ENCODE measurements around the gene RARRES2. TPM values are rescaled to one million over a fixed set of nuclear protein-coding genes. Genes with fewer than 3 reads are reported as not detected.

Gene RARRES2
- total RNA-seq, 2 donors from 2014 or later = not detected

DNA sequence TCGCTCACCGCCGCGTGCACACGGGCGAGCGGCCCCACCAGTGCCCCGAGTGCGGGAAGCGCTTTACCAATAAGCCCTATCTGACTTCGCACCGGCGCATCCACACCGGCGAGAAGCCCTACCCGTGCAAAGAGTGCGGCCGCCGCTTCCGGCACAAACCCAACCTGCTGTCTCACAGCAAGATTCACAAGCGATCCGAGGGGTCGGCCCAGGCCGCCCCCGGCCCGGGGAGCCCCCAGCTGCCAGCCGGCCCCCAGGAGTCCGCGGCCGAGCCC, 30.5 kb upstream of the RARRES2 start:
- ATAC-seq (no peak), DNase-seq (ENCODE audit: low spot score) (no peak)
- Mint-ChIP-seq H3K27ac (no peak overlapping the region), H3K4me1 (ENCODE audit: low read depth in 2 of 2) (peaks cover 14 to 29% of the 10 kb centered on the region in 2 donors), H3K4me3 (no peak overlapping the region), H3K27me3 (no peaks in the 10 kb centered on the region), H3K9me3 (no peaks in the 10 kb centered on the region), H3K36me3 (no peaks in the 10 kb centered on the region)

DNA sequence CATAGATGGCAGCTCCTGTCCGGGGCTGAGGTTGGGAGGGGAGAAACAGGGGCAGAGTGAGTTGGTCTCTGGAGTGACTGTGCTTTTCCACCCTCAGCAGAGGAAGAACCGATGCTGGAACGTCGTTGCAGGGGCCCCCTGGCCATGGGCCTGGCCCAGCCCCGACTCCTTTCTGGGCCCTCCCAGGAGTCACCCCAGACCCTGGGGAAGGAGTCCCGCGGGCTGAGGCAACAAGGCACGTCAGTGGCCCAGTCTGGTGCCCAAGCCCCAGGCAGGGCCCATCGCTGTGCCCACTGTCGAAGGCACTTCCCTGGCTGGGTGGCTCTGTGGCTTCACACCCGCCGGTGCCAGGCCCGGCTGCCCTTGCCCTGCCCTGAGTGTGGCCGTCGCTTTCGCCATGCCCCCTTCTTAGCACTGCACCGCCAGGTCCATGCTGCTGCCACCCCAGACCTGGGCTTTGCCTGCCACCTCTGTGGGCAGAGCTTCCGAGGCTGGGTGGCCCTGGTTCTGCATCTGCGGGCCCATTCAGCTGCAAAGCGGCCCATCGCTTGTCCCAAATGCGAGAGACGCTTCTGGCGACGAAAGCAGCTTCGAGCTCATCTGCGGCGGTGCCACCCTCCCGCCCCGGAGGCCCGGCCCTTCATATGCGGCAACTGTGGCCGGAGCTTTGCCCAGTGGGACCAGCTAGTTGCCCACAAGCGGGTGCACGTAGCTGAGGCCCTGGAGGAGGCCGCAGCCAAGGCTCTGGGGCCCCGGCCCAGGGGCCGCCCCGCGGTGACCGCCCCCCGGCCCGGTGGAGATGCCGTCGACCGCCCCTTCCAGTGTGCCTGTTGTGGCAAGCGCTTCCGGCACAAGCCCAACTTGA, 29.9 kb upstream of the RARRES2 start:
- Mint-ChIP-seq H3K9me3 (no peaks in the 10 kb centered on the region), H3K36me3 (no peaks in the 10 kb centered on the region), H3K27me3 (no peaks in the 10 kb centered on the region), H3K27ac (no peak overlapping the region), H3K4me1 (ENCODE audit: low read depth in 2 of 2) (peaks cover 14 to 26% of the 10 kb centered on the region in 2 donors), H3K4me3 (no peak overlapping the region)
- DNase-seq (ENCODE audit: low spot score) = peak; percentile 5
- no peak for ATAC-seq

DNA sequence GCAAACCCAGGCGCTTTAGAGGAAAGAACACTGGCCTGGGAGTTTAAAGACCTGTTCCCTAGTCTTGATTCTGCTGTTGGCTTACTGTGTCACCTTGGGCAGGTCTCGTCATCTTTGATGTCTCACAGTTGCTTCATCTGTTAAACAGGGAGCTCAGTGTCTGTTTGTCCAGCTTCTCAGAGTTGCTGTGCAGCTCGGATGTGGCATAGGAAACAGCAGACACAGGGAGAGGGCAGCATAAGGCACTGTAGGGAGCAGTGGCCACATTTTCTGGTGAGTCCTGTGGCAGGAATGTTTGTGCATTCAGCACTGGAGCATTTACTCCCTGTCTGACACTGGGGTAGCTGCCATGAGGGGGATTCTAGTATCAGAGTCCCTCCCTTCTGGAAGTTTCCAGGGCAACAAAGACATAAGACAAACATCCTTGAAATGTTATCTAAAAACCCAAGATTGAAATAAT, 29.2 kb upstream of the RARRES2 start:
- Mint-ChIP-seq H3K4me1 (ENCODE audit: low read depth in 2 of 2) (peaks cover 9 to 21% of the 10 kb centered on the region in 2 donors), H3K27me3 (no peaks in the 10 kb centered on the region), H3K27ac (no peak overlapping the region), H3K36me3 (no peaks in the 10 kb centered on the region), H3K9me3 (no peaks in the 10 kb centered on the region), H3K4me3 (peak overlapping the region; percentile 38)
- no peak for DNase-seq (ENCODE audit: low spot score)
- ATAC-seq = no peak

- no peaks in the 10 kb centered on the region for H3K27me3 Mint-ChIP-seq
- peak overlapping the region; percentile 89 to 90 for H3K27ac Mint-ChIP-seq
- peak overlapping the region; percentile 93 for H3K4me3 Mint-ChIP-seq
- ATAC-seq (no peak), DNase-seq (ENCODE audit: low spot score) (no peak)
- H3K36me3 Mint-ChIP-seq = no peaks in the 10 kb centered on the region
- peaks cover 9 to 21% of the 10 kb centered on the region in 2 donors for H3K4me1 Mint-ChIP-seq (ENCODE audit: low read depth in 2 of 2)
- no peaks in the 10 kb centered on the region for H3K9me3 Mint-ChIP-seq
Observed at GRCh38 chr7:150369748-150370501, 28.5 kb upstream of the RARRES2 start.

DNA sequence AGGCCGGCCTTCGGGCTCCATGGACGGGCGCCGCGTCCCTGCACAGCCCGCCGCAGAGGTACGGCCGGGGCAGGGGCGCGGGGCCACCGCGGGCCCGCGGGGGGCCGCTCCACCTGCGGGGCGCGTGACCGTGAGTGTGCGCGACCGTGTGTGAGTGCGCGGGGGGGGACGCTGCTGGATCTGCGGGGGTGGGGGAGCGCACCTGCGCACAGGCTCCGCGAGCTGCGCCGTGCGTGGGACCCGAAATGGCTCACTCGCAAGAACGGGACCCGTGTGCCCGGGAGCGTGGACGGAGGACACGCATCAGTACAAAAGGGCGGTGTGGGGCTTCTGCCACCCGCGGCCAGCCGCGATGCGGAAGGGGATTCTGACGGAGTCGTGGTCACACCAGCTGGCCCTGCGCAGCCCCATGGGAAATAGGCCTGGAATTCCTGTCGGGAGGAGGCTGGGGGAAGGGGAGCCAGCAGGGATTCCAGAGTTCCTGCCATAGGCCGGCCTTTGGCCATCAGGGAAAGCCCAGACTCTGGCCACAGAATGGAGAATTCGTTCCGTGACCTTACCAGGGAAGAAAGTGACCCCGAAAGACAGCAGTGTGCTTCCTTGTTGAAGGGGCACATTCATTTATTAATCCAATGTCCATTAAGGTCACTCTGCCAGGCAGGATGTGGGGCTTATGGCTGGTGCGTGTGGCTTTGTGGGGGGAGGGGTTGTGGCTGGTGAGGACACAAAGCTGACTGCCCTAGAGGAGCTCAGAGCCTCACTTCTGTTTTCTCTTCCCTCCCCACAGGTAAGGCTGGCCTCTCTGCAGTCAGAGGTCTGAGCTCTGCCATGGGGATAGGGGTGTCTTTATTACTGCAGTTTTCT, 27.7 kb upstream of the RARRES2 start:
- no peaks in the 10 kb centered on the region for H3K9me3 Mint-ChIP-seq
- H3K27me3 Mint-ChIP-seq = no peaks in the 10 kb centered on the region
- DNase-seq (ENCODE audit: low spot score) (peak; percentile 70), ATAC-seq (peak in 1 of 2 donors; percentile 61)
- peaks cover 10 to 19% of the 10 kb centered on the region in 2 donors for H3K4me1 Mint-ChIP-seq (ENCODE audit: low read depth in 2 of 2)
- peak overlapping the region; percentile 89 to 90 for H3K27ac Mint-ChIP-seq
- H3K4me3 Mint-ChIP-seq = peak overlapping the region; percentile 93
- no peaks in the 10 kb centered on the region for H3K36me3 Mint-ChIP-seq

DNA sequence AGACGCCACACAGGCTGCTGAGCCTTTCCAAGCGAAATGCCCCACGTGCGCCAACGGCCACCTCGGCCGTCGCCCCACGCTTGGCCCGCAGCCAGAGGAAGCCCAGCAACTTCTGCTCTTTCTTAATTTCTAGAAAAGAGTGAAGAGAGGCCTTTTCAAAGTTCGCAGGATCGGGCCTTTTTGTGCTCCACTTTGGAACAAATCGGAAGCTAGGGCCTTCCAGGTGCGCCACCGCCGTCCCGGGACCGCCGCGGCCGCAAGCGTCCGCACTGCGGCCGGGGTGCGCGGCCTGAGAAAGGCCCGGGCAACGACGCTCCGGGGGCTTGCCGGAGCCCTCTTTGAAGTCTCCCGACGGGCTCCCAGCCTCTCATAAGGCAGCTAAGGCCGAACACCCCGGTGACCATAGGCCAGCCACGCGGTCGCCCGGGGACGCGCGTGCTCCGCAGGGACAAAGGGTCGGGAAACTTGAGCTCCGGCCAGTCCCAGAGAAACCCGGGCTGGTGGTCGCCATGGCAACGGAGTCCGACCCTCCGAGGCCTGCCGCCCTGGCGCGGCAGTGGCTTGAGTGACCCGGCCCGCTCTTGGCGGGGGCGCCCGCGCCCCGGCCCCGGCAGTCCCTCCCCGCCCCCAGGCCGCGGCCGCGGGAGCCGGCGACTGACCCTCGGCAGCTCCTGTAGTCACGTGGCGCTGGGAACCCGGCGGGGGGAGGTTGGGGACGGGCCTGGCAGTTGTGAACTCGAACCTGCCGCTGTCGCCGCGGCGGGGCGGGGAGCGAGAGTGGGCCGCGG, 26.9 kb upstream of the RARRES2 start, which contains the start of gene REPIN1:
TSS of gene REPIN1 (plus strand) at position 727 of the 788 bp plus-strand sequence. CDS start 890 bp downstream, outside the sequence.
- Mint-ChIP-seq H3K36me3 (no peaks in the 10 kb centered on the region), H3K9me3 (no peaks in the 10 kb centered on the region), H3K27ac (peak within 1 kb of the TSS; percentile 89 to 90), H3K27me3 (no peaks in the 10 kb centered on the region), H3K4me3 (peak within 1 kb of the TSS; percentile 93), H3K4me1 (ENCODE audit: low read depth in 2 of 2) (peaks cover 15 to 20% of the 10 kb centered on the region in 2 donors)
- DNase-seq (ENCODE audit: low spot score) (peak; percentile 93), ATAC-seq (peak; percentile 85 to 90)

DNA sequence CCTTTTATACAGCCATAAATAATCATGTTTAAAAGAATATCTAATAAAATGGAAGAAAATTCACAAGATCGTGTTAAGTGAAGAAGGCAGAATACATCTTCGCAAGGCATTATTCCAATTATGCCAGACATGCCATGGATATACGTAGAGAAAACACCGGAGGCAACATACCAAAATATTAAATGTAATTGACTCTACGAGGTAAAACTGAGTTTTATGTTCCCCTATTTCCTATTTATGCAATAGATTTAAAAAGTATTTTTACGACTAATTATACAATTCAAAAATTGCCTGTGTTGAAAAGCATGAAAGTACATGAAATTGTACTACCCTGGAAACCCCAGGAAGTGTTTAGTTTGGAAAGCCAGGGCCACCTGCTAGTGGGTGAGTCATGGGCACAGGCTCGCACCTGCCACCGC, 26.3 kb upstream of the RARRES2 start:
- Mint-ChIP-seq H3K9me3 (no peaks in the 10 kb centered on the region), H3K27ac (peak overlapping the region; percentile 78 to 79), H3K36me3 (no peaks in the 10 kb centered on the region), H3K4me3 (peak overlapping the region; percentile 76), H3K27me3 (no peaks in the 10 kb centered on the region), H3K4me1 (ENCODE audit: low read depth in 2 of 2) (peaks cover 15 to 18% of the 10 kb centered on the region in 2 donors)
- no peak for ATAC-seq
- DNase-seq (ENCODE audit: low spot score) = no peak

GRCh38 chr7:150365673-150366398, 24.4 kb upstream of the RARRES2 start:
- Mint-ChIP-seq H3K27me3 (no peaks in the 10 kb centered on the region), H3K27ac (peak overlapping the region in 1 of 2 donors; percentile 27), H3K4me1 (ENCODE audit: low read depth in 2 of 2) (peaks cover 15 to 17% of the 10 kb centered on the region in 2 donors), H3K9me3 (no peaks in the 10 kb centered on the region), H3K36me3 (no peaks in the 10 kb centered on the region), H3K4me3 (no peak overlapping the region)
- peak; percentile 28 for DNase-seq (ENCODE audit: low spot score)
- no peak for ATAC-seq

- ATAC-seq = no peak
- H3K36me3 Mint-ChIP-seq = peaks cover 1% of the 10 kb centered on the region
- no peak overlapping the region for H3K4me3 Mint-ChIP-seq
- DNase-seq (ENCODE audit: low spot score) = no peak
- no peak overlapping the region for H3K27ac Mint-ChIP-seq
- H3K27me3 Mint-ChIP-seq = no peaks in the 10 kb centered on the region
- peaks cover under 1% of the 10 kb centered on the region for H3K9me3 Mint-ChIP-seq
- H3K4me1 Mint-ChIP-seq (ENCODE audit: low read depth in 2 of 2) = peaks cover 13 to 16% of the 10 kb centered on the region in 2 donors
Observed at GRCh38 chr7:150365194-150365593, 23.8 kb upstream of the RARRES2 start.

- Mint-ChIP-seq H3K27ac (no peak overlapping the region), H3K27me3 (no peaks in the 10 kb centered on the region), H3K4me3 (no peak overlapping the region), H3K4me1 (ENCODE audit: low read depth in 2 of 2) (peaks cover 18 to 21% of the 10 kb centered on the region in 2 donors), H3K9me3 (peaks cover 9% of the 10 kb centered on the region), H3K36me3 (peaks cover 5% of the 10 kb centered on the region)
- DNase-seq (ENCODE audit: low spot score) (peak; percentile 13), ATAC-seq (no peak)
Observed at GRCh38 chr7:150363872-150364271, 22.4 kb upstream of the RARRES2 start.

DNA sequence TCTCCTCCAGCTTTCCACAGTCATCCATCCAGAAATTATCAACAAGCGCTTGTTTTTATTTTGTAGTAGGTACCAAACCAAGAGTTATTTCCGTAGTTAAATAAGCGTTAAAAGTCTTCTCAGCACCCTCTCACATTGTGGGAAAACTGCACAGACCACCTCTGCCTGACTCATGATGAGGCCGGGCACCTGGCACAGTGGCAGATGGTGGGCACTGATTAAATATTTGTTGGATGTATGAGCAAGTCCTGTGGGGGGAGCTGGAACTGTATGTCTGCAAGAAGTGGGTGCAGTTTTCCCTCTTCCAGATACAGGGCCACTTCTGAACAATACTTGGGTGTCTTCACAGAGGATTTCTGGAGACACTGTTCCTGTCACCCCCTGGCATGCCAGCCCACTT, 21.9 kb upstream of the RARRES2 start:
- H3K27me3 Mint-ChIP-seq = no peaks in the 10 kb centered on the region
- DNase-seq (ENCODE audit: low spot score) (no peak), ATAC-seq (no peak)
- peaks cover 9% of the 10 kb centered on the region for H3K9me3 Mint-ChIP-seq
- H3K4me1 Mint-ChIP-seq (ENCODE audit: low read depth in 2 of 2) = peaks cover 23 to 26% of the 10 kb centered on the region in 2 donors
- H3K36me3 Mint-ChIP-seq = peaks cover 5% of the 10 kb centered on the region
- no peak overlapping the region for H3K27ac Mint-ChIP-seq
- no peak overlapping the region for H3K4me3 Mint-ChIP-seq
